ENCODE measurements around the gene ADD3.

Gene ADD3

GRCh38 chr10:110005719-110006118 lies 2.1 kb upstream of the ADD3 start:
- FAIRE-seq = no peak
- DNase-seq (ENCODE audit: insufficient read length, low spot score) = no peak
- TF ChIP-seq CTCF (IDR thresholded peaks at IDR 0.05; ENCODE audit: insufficient read depth, missing control alignments) = no peak

GRCh38 chr10:110006358-110007160 lies 1.2 kb upstream of the ADD3 start:
- FAIRE-seq = no peak
- TF ChIP-seq CTCF (IDR thresholded peaks at IDR 0.05; ENCODE audit: insufficient read depth, missing control alignments) = no peak
- no peak for DNase-seq (ENCODE audit: insufficient read length, low spot score)

GRCh38 chr10:110007161-110007700 lies 553 bp upstream of the ADD3 start:
- FAIRE-seq (no peak), DNase-seq (ENCODE audit: insufficient read length, low spot score) (no peak)

GRCh38 chr10:110008518-110009339 lies 945 bp downstream of the ADD3 start:
- DNase-seq (ENCODE audit: insufficient read length, low spot score) = no peak
- no peak for FAIRE-seq
- no peak for TF ChIP-seq CTCF (IDR thresholded peaks at IDR 0.05; ENCODE audit: insufficient read depth, missing control alignments)

More at GRCh38 chr10:110007161-110007700, 553 bp upstream of the ADD3 start:
- TF ChIP-seq CTCF (IDR thresholded peaks at IDR 0.05; ENCODE audit: insufficient read depth, missing control alignments) = no peak

- TF ChIP-seq CTCF (IDR thresholded peaks at IDR 0.05; ENCODE audit: insufficient read depth, missing control alignments) = no peak
- DNase-seq (ENCODE audit: insufficient read length, low spot score) (no peak), FAIRE-seq (no peak)
Observed at GRCh38 chr10:110009736-110010475, 2.1 kb downstream of the ADD3 start.

GRCh38 chr10:110010486-110011378 lies 2.9 kb downstream of the ADD3 start:
- no peak for FAIRE-seq
- DNase-seq (ENCODE audit: insufficient read length, low spot score) = no peak
- TF ChIP-seq CTCF (IDR thresholded peaks at IDR 0.05; ENCODE audit: insufficient read depth, missing control alignments) = no peak

Data from D721Med (cell line).